ENCODE data around the gene GULP1. TPM values are rescaled to one million over a fixed set of nuclear protein-coding genes. Genes with fewer than 3 reads are reported as not detected.

GULP1 gene
- total RNA-seq, 1 donor from 2014 or later = 49.0 TPM

- no peak for TF ChIP-seq CTCF (conservative IDR thresholded peaks at IDR 0.05)
- Mint-ChIP-seq H3K27me3 (no peaks in the 10 kb centered on the region), H3K4me1 (ENCODE audit: unreplicated experiment) (peaks cover 10% of the 10 kb centered on the region), H3K9me3 (no peaks in the 10 kb centered on the region), H3K36me3 (peaks cover 24% of the 10 kb centered on the region), H3K4me3 (no peak overlapping the region), H3K27ac (no peak overlapping the region)
- DNase-seq (ENCODE audit: extremely low spot score, unreplicated experiment) = no peak
Observed at GRCh38 chr2:188573453-188573852, 281.8 kb downstream of the GULP1 start.

- Mint-ChIP-seq H3K9me3 (no peaks in the 10 kb centered on the region), H3K4me3 (no peak overlapping the region), H3K27ac (no peak overlapping the region), H3K27me3 (no peaks in the 10 kb centered on the region), H3K4me1 (ENCODE audit: unreplicated experiment) (peaks cover 10% of the 10 kb centered on the region), H3K36me3 (peaks cover 19% of the 10 kb centered on the region)
- DNase-seq (ENCODE audit: extremely low spot score, unreplicated experiment) = no peak
- TF ChIP-seq CTCF (conservative IDR thresholded peaks at IDR 0.05) = no peak
Observed at GRCh38 chr2:188576006-188576405, 284.3 kb downstream of the GULP1 start.

- H3K4me1 Mint-ChIP-seq (ENCODE audit: unreplicated experiment) = peaks cover 6% of the 10 kb centered on the region
- peaks cover 15% of the 10 kb centered on the region for H3K36me3 Mint-ChIP-seq
- no peak overlapping the region for H3K4me3 Mint-ChIP-seq
- no peak for DNase-seq (ENCODE audit: extremely low spot score, unreplicated experiment)
- H3K27me3 Mint-ChIP-seq = no peaks in the 10 kb centered on the region
- H3K9me3 Mint-ChIP-seq = no peaks in the 10 kb centered on the region
- TF ChIP-seq CTCF (conservative IDR thresholded peaks at IDR 0.05) = no peak
- no peak overlapping the region for H3K27ac Mint-ChIP-seq
Observed at GRCh38 chr2:188576651-188577050, 285.0 kb downstream of the GULP1 start.

GRCh38 chr2:188577231-188577630, 285.6 kb downstream of the GULP1 start:
- Mint-ChIP-seq H3K9me3 (no peaks in the 10 kb centered on the region), H3K27ac (no peak overlapping the region), H3K36me3 (peaks cover 15% of the 10 kb centered on the region), H3K27me3 (no peaks in the 10 kb centered on the region), H3K4me1 (ENCODE audit: unreplicated experiment) (peaks cover 5% of the 10 kb centered on the region), H3K4me3 (no peak overlapping the region)
- no peak for DNase-seq (ENCODE audit: extremely low spot score, unreplicated experiment)
- no peak for TF ChIP-seq CTCF (conservative IDR thresholded peaks at IDR 0.05)

- no peak for TF ChIP-seq CTCF (conservative IDR thresholded peaks at IDR 0.05)
- H3K36me3 Mint-ChIP-seq = peaks cover 8% of the 10 kb centered on the region
- no peaks in the 10 kb centered on the region for H3K27me3 Mint-ChIP-seq
- DNase-seq (ENCODE audit: extremely low spot score, unreplicated experiment) = no peak
- H3K27ac Mint-ChIP-seq = no peak overlapping the region
- H3K4me1 Mint-ChIP-seq (ENCODE audit: unreplicated experiment) = no peaks in the 10 kb centered on the region
- no peaks in the 10 kb centered on the region for H3K9me3 Mint-ChIP-seq
- H3K4me3 Mint-ChIP-seq = no peak overlapping the region
Observed at GRCh38 chr2:188580738-188581137, 289.1 kb downstream of the GULP1 start.

GRCh38 chr2:188582211-188582610, 290.5 kb downstream of the GULP1 start:
- H3K27ac Mint-ChIP-seq = no peak overlapping the region
- DNase-seq (ENCODE audit: extremely low spot score, unreplicated experiment) = no peak
- H3K27me3 Mint-ChIP-seq = no peaks in the 10 kb centered on the region
- no peaks in the 10 kb centered on the region for H3K4me1 Mint-ChIP-seq (ENCODE audit: unreplicated experiment)
- no peak for TF ChIP-seq CTCF (conservative IDR thresholded peaks at IDR 0.05)
- H3K36me3 Mint-ChIP-seq = peaks cover 12% of the 10 kb centered on the region
- no peaks in the 10 kb centered on the region for H3K9me3 Mint-ChIP-seq
- H3K4me3 Mint-ChIP-seq = no peak overlapping the region

Data from type B pancreatic cell (in vitro differentiated cells).